HS-27A (cell line): Measurements from ENCODE around the gene SAMD8.

Source experiments
- DNase-seq: peaks from one replicate; pipeline ENCODE4 v3.0.0-alpha.2; 2012; ENCODE audit warnings: low read depth, missing footprints

SAMD8 gene

DNA sequence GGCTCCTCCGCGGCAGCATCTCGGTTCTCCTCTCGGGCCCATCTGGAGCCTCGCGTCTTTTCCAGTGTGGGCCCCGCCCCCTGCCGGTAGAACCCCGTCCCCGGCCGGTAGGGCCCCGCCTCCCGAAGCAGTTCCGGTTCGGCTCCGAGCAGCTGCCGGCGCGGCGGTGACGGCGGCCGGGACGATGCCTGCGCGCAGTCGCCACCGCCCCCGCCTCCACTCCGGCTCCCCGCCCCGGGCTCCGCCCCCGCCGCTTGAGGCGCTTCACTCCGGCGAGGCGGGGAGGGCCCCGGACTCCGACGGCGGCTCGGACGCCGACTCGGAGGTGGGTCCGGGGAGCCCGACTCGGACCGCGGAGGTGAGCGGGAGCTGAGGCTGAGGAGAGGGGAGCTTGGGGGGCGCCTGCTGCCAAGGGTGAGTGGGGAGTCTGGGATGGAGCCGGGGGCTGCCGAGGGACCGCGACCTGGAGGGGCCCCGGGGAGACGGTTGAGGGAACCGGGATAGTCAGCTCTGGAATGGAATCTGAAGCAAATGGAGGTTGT is at the start of gene SAMD8:
Gene SAMD8 (plus strand): TSS at position 292 of the 542 bp plus-strand sequence. CDS start 38,873 bp downstream, outside the sequence.
- peak; percentile 9 for DNase-seq

GRCh38 chr10:75061709-75062505 is 49.5 kb upstream of the SAMD8 start:
- no peak for DNase-seq

DNA sequence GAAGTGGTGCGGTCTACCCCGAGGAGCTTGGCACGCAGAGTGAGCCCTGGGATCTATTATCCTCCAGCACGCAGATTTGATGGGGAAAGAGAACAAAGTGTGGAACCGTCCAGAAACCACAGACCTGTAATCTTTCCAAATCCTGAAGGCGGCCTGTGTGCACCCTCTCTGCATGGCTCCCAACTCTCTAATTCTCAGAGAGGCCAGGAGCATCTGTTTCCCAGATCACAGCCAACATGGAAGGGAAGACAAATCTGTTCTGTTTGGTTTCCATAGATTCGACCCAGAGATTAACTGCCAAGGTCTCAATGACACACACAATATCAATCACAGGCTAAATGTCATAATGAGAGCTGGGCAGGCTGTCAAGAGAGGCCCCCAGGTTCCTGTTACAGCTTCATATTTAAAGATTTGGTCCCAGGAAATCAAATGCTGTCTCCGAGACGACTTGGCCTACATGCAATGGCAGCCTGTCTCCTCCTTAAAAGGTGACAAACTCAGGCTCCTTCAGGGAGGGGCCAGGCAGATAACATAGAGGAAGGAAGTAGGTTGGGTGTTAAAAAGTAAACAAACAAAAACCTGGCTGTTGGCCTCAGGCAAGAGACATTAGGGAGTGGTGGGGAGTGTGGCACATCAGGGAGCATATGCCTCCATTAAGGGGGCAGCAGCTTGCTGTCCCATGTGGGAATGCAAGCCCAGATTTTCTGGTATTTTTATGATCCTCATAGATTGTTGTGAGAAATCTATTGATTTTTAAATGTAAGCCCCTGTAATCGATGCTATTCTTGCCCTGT is 48.8 kb upstream of the SAMD8 start:
- DNase-seq: no peak

DNA sequence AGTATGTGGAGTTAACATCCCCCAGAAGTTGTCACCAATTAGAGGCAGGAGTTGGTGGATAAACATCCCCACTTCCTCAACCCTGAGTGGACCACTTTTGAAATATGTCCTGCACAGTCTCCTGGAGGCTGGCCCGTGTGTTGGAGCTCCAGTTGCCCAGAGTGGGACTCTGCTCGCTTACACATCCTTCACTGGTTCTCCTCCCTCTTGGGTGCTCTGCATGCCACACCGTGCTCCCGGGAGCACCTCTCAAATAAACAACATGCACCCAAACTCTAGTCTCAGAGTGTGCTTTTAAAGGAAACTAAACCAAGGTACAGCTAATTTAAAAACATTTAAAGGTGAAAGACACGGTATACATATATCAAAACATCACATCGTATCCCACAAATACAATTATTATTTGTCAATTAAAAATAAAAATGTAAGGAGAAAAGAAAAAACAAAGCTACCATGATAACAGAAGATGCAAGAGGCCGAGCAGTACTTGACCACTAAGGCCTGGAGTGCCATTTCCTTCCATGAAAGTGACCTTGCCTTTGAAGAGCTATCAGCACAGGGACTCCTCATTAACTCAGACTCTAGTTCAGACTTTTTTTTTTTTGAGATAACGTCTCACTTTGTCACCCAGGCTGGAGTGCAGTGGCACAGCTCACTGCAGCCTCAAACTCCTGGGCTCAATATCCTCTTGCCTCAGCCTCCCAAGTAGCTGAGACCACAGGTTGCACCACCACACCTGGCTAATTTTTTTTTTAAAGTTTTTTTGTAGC is 47.8 kb upstream of the SAMD8 start:
- DNase-seq: no peak

GRCh38 chr10:75065076-75065475 is 46.4 kb upstream of the SAMD8 start:
- no peak for DNase-seq

- no peak for DNase-seq
These were observed 45.2 kb upstream of the SAMD8 start for GRCh38 chr10:75066271-75066670.

DNA sequence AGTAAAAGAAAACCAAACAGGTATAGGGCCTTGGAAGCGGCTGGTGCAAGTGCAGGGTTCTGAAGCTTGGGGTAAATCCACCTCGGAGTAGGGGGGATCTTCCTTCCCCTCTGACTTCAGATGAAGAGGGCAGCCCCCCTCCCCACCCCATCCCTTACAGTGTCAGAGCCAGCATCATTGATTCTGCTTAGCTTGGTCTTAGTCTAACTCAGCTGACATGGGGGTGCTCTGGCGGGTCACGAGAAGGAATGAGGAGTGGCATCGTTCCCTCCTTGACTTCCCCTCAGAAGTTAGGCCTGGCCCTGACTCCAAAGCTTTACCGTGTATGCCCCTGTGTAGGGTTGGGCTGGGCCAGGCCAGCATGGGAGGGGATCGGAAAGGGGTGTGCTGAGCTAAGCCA is 44.2 kb upstream of the SAMD8 start:
- no peak for DNase-seq

- DNase-seq: no peak
These were observed 42.9 kb upstream of the SAMD8 start for GRCh38 chr10:75068523-75068922.

DNA sequence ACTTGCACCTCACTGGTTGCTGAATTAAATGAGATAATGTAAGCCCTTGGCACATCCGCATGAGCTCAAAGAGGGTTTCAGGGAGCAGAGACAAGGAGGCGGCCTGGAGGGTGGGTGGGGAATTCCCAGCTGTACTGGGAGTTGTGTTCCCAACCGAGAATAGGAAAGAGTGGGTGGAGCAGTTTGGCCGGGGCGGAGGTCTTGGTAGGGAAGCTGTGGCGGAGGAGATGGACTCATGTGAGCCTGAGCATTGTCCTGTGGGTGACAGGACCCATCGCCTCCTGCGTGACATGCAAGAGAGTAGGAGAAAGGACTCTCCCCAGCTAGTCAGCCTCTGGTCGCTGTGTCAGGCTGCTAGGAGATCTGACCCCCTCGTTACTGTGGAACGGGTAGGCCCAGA is 41.0 kb upstream of the SAMD8 start:
- no peak for DNase-seq

DNA sequence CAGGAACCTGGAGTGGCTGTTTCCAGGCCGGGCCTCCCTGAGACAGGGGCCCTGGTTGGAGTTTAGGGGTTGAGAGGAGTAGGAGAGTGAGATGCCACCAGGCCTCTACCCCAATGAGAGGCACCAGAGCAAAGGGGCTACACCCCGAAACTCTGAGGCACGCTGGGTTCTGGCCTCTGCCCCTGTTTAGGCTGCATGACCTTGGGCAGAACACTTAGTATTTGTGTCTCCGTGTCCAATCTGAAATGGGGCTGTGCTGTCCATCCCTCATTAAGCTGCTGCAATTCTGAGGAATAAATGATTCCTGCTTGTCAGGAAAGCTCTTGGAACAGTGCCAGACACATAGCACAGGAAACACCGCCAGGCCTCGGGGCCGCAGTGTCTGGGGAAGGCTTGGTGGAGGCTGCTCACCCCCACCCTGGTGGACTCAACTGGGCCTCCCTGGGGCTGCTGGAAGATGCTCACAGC is 40.5 kb upstream of the SAMD8 start:
- DNase-seq: no peak

DNA sequence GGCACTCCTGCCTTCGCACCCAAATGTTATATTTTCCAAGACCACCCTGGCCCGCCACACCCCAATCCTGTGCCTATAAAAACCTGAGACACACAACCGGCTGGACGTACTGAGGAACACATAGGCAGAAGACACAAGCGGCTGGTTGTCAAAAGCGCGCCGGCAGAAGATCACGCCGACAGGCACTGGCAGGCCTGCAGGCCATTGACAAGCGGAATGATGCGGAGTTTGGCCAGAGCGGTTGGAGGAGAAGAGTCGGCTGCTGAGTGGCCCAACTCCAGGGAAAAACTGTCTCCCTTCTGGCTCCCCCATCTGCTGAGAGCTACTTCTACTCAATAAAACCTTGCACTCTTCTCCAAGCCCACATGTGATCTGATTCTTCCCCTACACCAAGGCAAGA is 39.7 kb upstream of the SAMD8 start:
- no peak for DNase-seq

GRCh38 chr10:75072727-75073126 is 38.7 kb upstream of the SAMD8 start:
- DNase-seq: no peak

GRCh38 chr10:75073442-75073841 is 38.0 kb upstream of the SAMD8 start:
- no peak for DNase-seq

DNA sequence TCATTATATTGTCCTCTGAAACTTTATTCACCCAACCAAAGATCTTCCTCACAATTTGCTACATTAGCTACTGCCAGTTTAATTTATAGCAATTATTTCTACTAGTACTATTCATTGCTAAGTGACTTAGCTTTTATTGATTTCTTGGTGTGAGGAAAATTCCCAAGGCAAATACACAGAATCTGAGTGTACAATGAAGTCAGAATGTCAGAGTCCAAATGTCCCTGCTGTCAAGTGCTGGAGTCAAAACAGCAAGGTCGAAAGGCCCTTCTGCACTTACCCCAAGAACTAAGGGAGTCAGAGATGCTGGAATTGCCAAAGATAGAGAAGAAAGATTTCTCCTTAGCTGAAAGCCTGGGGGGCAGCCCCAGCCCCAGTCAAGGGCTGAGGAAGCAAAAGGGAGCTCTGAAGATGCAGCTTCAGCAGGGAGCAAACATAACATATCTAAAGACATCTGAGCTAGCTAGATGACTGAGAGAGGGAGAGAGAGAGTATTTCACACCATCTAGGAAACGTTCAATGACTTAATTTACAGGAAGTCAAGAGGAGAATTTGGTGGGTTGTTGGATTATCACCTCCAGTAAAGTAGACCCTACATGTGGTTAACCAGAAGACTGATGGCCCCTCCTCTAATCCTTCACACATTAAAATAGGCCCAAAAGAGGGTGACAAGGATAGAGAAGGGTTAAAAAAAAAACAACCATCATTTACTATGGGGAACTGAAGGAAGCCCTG is 36.6 kb upstream of the SAMD8 start:
- DNase-seq: no peak

- no peak for DNase-seq
These were observed 35.1 kb upstream of the SAMD8 start for GRCh38 chr10:75076348-75076747.

DNA sequence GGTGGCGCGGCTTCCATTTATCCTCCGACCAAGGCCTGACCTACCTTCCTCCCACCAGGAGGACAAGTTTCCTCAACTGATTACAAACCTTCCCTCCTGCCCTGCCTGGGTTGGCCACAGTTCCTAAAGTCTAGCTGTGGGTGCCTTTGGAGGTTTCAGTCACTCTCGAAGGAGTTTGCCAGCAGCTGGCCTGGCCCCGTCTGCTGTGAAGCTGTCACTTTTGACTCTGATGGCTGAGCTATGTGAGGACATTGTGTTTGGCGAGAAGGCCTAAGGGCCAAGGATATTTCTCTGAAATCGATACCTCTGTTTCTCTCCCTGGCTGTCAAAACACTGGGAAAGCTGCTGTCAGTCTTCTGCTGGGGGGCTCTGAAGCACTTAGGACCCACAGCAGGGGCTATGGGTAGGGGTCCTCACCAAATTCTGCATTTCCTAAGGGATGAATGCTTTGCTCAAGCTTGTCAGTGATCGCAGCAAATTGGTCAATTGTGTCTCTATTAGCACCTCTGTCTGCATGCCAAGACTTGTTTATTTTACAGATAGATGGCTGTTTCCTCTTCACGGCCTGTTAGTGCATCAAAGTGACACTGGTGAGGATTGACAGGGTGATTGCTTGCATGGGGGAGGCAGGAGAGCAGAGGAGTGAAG is 31.9 kb upstream of the SAMD8 start:
- DNase-seq: no peak

- DNase-seq: no peak
These were observed 30.9 kb upstream of the SAMD8 start for GRCh38 chr10:75080554-75080953.

GRCh38 chr10:75081379-75081778 is 30.1 kb upstream of the SAMD8 start:
- no peak for DNase-seq

DNA sequence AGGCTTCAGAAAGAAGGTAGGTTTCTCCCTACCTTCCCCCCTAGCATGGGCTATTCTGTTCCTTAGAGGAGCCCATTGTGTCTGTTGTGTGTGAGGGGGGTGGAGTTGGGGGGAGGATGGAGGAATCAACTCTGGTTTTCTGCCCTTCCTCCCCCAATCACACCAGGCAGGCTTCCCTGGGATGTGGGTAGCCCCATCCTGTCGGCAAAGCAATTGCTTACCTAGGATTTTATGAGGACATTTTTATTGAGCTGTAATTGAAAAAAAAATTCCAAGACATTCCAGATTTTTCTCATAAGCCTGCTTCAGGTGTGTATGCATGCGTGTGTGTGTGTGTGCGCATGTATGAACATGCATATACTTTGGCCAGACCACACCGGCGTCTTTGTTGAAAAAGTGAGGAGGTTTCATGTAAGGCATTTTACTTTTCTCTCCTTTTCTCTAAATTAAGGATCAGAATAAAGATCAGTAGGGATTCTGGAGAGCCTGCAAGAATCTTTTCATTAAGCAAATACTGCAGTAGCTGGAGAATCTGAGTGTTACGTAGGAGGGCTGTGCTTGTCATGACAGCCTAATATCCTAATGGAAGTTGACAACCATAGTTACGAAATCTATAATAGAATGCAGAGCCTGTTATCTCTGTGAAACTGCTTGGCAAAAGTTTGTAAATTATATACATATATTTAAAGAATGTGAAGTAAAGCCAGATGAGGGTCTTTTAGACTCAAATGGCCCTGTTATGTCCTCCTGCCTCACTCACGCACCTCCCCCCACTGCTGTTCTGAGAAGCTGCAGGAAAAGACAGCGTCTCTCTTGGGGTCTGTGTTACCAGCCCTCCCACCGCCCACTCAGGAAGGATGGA is 27.3 kb upstream of the SAMD8 start:
- DNase-seq: no peak

DNA sequence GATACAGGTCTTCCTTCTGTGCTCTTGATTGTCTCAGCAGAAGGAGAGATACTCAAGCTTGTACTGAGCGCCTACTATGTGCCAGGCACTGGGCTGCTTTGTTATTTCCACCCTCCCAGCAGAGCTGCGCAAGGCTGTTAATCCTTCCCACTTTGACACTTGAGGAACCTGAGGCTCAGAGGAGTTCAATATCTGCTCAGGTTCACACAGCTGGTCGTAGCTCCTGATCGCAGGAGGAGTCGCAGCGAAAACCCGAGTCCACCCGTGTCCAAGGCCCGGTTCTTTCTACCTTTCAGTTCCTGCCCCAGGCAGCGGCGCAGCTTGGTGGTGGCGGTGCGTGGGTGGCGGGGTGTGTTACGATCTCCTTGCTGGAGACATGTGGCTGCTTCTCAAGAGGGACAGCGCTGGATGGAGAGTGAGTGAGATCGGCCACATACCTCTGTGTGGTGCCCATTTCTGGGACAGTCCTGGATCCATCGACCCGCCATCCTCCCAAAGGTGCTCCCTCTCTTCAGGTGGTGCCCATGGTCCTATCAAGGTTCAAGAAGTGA is 26.5 kb upstream of the SAMD8 start:
- DNase-seq: no peak
